K562 (cell line): ENCODE measurements around the gene CDC123. TPM values are rescaled to one million over a fixed set of nuclear protein-coding genes. Genes with fewer than 3 reads are reported as not detected.

Experiments
- ATAC-seq: fragments of 200-7000 bp; cut with Tn5 transposase; 3 replicates; pipeline ENCODE4 v1.9.1; 2020; ENCODE audit warnings: moderate library complexity
- BruUV-seq: library from RNA; stranded (reverse); fragments of 400-500 nt; replicated peaks from 2 replicates; lab custom pipeline; 2021; lab: Mats Ljungman, UMichigan
- CTCF ChIA-PET: fragments of 300-600 bp; formaldehyde crosslinking; extraction: SDS; loops from one replicate; lab custom pipeline; 2021; ENCODE audit warnings: low intra/inter-chr PET ratio; lab: Yijun Ruan, JAX
- POLR2A ChIA-PET: fragments of 300-600, 350-650 bp; sonication (Branson Sonifier 250); formaldehyde crosslinking; extraction: SDS; loops from one replicate; lab custom pipeline; 2021; ENCODE audit warnings: antibody characterized with exemption, inconsistent platforms; lab: Yijun Ruan, JAX
- DNase-seq, 4 experiments: peaks; one replicate each; pipeline versions ENCODE4 v3.0.0 to v3.0.0-alpha.2; 2011 to 2018; ENCODE audit warnings: low spot score in 3 of 4, mixed read lengths in 3 of 4; ENCODE audit errors: extremely low read depth in 1 of 4
- FAIRE-seq: peaks from 2 replicates; lab custom pipeline; 2011; peaks lifted over from hg19 to GRCh38; lab: Jason Lieb, UNC
- H2AFZ ChIP-seq: 2 replicates; pipeline ENCODE4 v1.6.0; 2011; ENCODE audit warnings: low read depth, low read length, control low read depth, inconsistent platforms
- H3K27ac ChIP-seq: fragments of 200-600 bp; 3 replicates; pipeline ENCODE4 v1.8.0; 2011; ENCODE audit warnings: low read depth, mild to moderate bottlenecking, control low read depth, inconsistent platforms, low read length, moderate library complexity, mixed read lengths; ENCODE audit errors: extremely low read depth
- H3K27me3 ChIP-seq, 2 experiments: fragments of 300-600 bp in 1 of 2; 2 replicates in 1 of 2; 3 replicates in 1 of 2; pipeline versions ENCODE4 v1.6.0 to v1.8.0; 2011; ENCODE audit warnings: inconsistent platforms in 2 of 2, low read length in 2 of 2, mild to moderate bottlenecking in 1 of 2, mixed read lengths in 1 of 2, moderate library complexity in 1 of 2; ENCODE audit not compliant: control insufficient read depth in 2 of 2, insufficient read depth in 2 of 2
- H3K36me3 ChIP-seq: fragments of 300-600 bp; 3 replicates; pipeline ENCODE4 v1.8.0; 2011; ENCODE audit warnings: mild to moderate bottlenecking, low read length, inconsistent platforms; ENCODE audit not compliant: control insufficient read depth, insufficient read depth
- H3K4me1 ChIP-seq, 2 experiments: fragments of 200-600 bp in 1 of 2; replicated peaks in 1 of 2; 2 replicates in 1 of 2; 3 replicates in 1 of 2; pipeline versions ENCODE4 v1.5.1 to v1.8.0; 2011; ENCODE audit warnings: inconsistent platforms in 2 of 2, low read length in 2 of 2, mild to moderate bottlenecking in 1 of 2, mixed read lengths in 1 of 2, moderate library complexity in 1 of 2; ENCODE audit not compliant: control insufficient read depth in 2 of 2, insufficient read depth in 2 of 2
- H3K4me2 ChIP-seq: 2 replicates; pipeline ENCODE4 v1.6.1; 2011; ENCODE audit warnings: low read length, control low read depth, inconsistent platforms, mixed read lengths; ENCODE audit not compliant: insufficient read depth
- H3K4me3 ChIP-seq: fragments of 200-600 bp; sonication (generic), shearing (Covaris generic); 2 replicates; pipeline ENCODE4 v1.5.1; 2016; ENCODE audit warnings: control low read depth, inconsistent platforms
- H3K79me2 ChIP-seq: fragments of 200-600 bp; 3 replicates; pipeline ENCODE4 v1.8.0; 2011; ENCODE audit warnings: low read length, inconsistent platforms; ENCODE audit not compliant: control insufficient read depth, insufficient read depth
- H3K9ac ChIP-seq, 2 experiments: 2 replicates each; pipeline versions ENCODE4 v1.6.0 to v1.6.1; 2011; ENCODE audit warnings: low read depth in 2 of 2, low read length in 2 of 2, control low read depth in 1 of 2, inconsistent platforms in 1 of 2, mild to moderate bottlenecking in 1 of 2, mixed read lengths in 1 of 2; ENCODE audit not compliant: insufficient read depth in 1 of 2
- H3K9me1 ChIP-seq: one replicate; pipeline ENCODE4 v1.6.0; 2011; ENCODE audit warnings: inconsistent platforms, mild to moderate bottlenecking, low read length, moderate library complexity; ENCODE audit not compliant: control insufficient read depth, insufficient read depth
- H3K9me3 ChIP-seq: replicated peaks from 2 replicates; pipeline ENCODE4 v1.5.1; 2011; ENCODE audit warnings: low read depth, low read length, inconsistent platforms; ENCODE audit not compliant: control insufficient read depth, insufficient read depth
- H4K20me1 ChIP-seq: replicated peaks from 2 replicates; pipeline ENCODE4 v1.6.1; 2011; ENCODE audit warnings: low read length, inconsistent platforms, mixed read lengths; ENCODE audit not compliant: control insufficient read depth, insufficient read depth
- C11orf30 ChIP-seq: fragments of 450-650 bp; IDR thresholded peaks from 2 replicates; pipeline ENCODE4 v1.6.1; 2016; ENCODE audit warnings: low read depth, mild to moderate bottlenecking
- CAMTA2 ChIP-seq: fragments of 250-450 bp; sonication (Bioruptor Pico); conservative IDR thresholded peaks from 2 replicates; pipeline ENCODE4 v1.5.1; 2022
- MAFF ChIP-seq: IDR thresholded peaks from 2 replicates; pipeline ENCODE4 v1.6.1; 2012; ENCODE audit warnings: low read length, improper control_type of control experiment
- MED1 ChIP-seq: sonication (generic); formaldehyde crosslinking; IDR thresholded peaks from 2 replicates; pipeline ENCODE4 v1.8.1; 2023; ENCODE audit warnings: missing genetic modification reagents, borderline replicate concordance
- MIER1 ChIP-seq: fragments of 450-650 bp; IDR thresholded peaks from 2 replicates; pipeline ENCODE4 v1.6.1; 2016; ENCODE audit warnings: antibody characterized with exemption, mild to moderate bottlenecking, low read depth
- NFE2L1 ChIP-seq: fragments of 450-650 bp; IDR thresholded peaks from 2 replicates; pipeline ENCODE4 v1.6.1; 2016; ENCODE audit warnings: missing genetic modification characterization, low read depth, mild to moderate bottlenecking, missing compliant biosample characterization, moderate library complexity, borderline replicate concordance
- PTTG1 ChIP-seq: fragments of 450-650 bp; IDR thresholded peaks from 2 replicates; pipeline ENCODE4 v1.6.1; 2016; ENCODE audit warnings: low read depth, mild to moderate bottlenecking, missing genetic modification characterization, missing compliant biosample characterization
- RERE ChIP-seq: sonication (generic); formaldehyde crosslinking; IDR thresholded peaks from 2 replicates; pipeline ENCODE4 v1.8.0; 2023; ENCODE audit warnings: missing genetic modification reagents, mild to moderate bottlenecking, borderline replicate concordance
- ZNF12 ChIP-seq: sonication (generic); formaldehyde crosslinking; IDR thresholded peaks from 2 replicates; pipeline ENCODE4 v1.4.0; 2020; ENCODE audit warnings: mild to moderate bottlenecking, missing genetic modification reagents
- ZNF23 ChIP-seq: fragments of 250-450 bp; sonication (Bioruptor Pico); IDR thresholded peaks from 2 replicates; pipeline ENCODE4 v1.4.0; 2020; ENCODE audit warnings: mild to moderate bottlenecking
- ZNF282 ChIP-seq: sonication (generic); formaldehyde crosslinking; IDR thresholded peaks from 2 replicates; pipeline ENCODE4 v1.8.1; 2023; ENCODE audit warnings: missing genetic modification reagents
- ZNF316 ChIP-seq: fragments of 450-650 bp; IDR thresholded peaks from 2 replicates; pipeline ENCODE4 v1.6.1; 2016
- ZNF57 ChIP-seq: fragments of 450-650 bp; formaldehyde crosslinking; IDR thresholded peaks from 2 replicates; pipeline ENCODE4 v1.4.0; 2020; ENCODE audit warnings: mild to moderate bottlenecking, moderate library complexity
- ZNF707 ChIP-seq: fragments of 250-450 bp; sonication (Bioruptor Pico); conservative IDR thresholded peaks from 2 replicates; pipeline ENCODE4 v1.8.0; 2022; ENCODE audit warnings: inconsistent platforms, mild to moderate bottlenecking, moderate library complexity
- WGBS: fragments of 100-300 bp; shearing (Covaris generic); methylation state at CpG from one replicate; pipeline ENCODE4 v1.1.6; 2016; ENCODE audit warnings: low coverage, mixed read lengths; ENCODE audit not compliant: insufficient coverage; ENCODE audit errors: missing lambda C conversion rate; 5-methylcytosine and 5-hydroxymethylcytosine counted together
- in situ Hi-C: fragments of 300-500 bp; cut with MboI; formaldehyde crosslinking; loops from 4 replicates; pipeline ENCODE4 v1.15.0; 2018; ENCODE audit warnings: inconsistent platforms, mixed read lengths
- intact Hi-C: fragments of 100-400 bp; cut with micrococcal nuclease; formaldehyde crosslinking; loops from 2 replicates; pipeline ENCODE4 v1.14.2; 2022
- polyA plus RNA-seq, 8 experiments: library from polyadenylated mRNA; depleted of rRNA in 4 of 8; stranded (reverse) in 5 of 8; unstranded in 3 of 8; fragments of >200 nt; fragmentation: Nextera tagmentation in 2 of 8; fragmentation: Illumina TruSeq in 1 of 8; extraction: Ambion mirVana in 2 of 8; extraction: Trizol in 1 of 8; gene quantifications; 2 replicates each; pipeline versions ENCODE4 v1.2.1 to v1.2.3, GENCODE V29; 2011 to 2014; ENCODE audit warnings: inconsistent platforms in 1 of 8, missing spikeins in 1 of 8
- total RNA-seq, 7 experiments: library from RNA; depleted of rRNA in 6 of 7; stranded (reverse); fragments of >200 nt in 6 of 7; fragmentation: Illumina TruSeq in 2 of 7; extraction: Trizol in 2 of 7; gene quantifications; 2 replicates each; pipeline versions ENCODE4 v1.2.1 to v1.2.3, GENCODE V29; 2011 to 2021; ENCODE audit warnings: low replicate concordance in 1 of 7
- TF ChIP-seq, protein P1 (sequence below): fragments of 250-450 bp; sonication (Bioruptor Pico); IDR thresholded peaks from 2 replicates; pipeline ENCODE4 v1.5.0; 2021; ENCODE audit warnings: mild to moderate bottlenecking, borderline replicate concordance
- TF ChIP-seq, protein P2 (sequence below): fragments of 250-450 bp; sonication (Bioruptor Pico); IDR thresholded peaks from 2 replicates; pipeline ENCODE4 v1.5.0; 2021

Gene CDC123
- total and polyA plus RNA-seq, 9 of the 15 experiments (the other 6 are each of a cell fraction or from before 2014, with no cell fraction given) = 137 to 288 (median 175) TPM

GRCh38 chr10:12188656-12189055 is 7.3 kb upstream of the CDC123 start:
- H3K36me3 ChIP-seq = peaks cover 65% of the 10 kb centered on the region; the same call in 2 of the 3 replicates
- no peak overlapping the region for H3K4me3 ChIP-seq
- H3K9ac ChIP-seq = no peak overlapping the region
- no peak overlapping the region for H3K27ac ChIP-seq
- no peak overlapping the region for H2AFZ ChIP-seq
- POLR2A ChIA-PET = no interaction called here
- no peak for ATAC-seq
- in situ Hi-C loops = no loop called here
- peak; percentile 48 for FAIRE-seq
- H3K9me1 ChIP-seq = no peaks in the 10 kb centered on the region
- CTCF ChIA-PET = no interaction called here
- WGBS = 67% methylated on average over 4 of the region's 6 CpGs
- no peaks in the 10 kb centered on the region for H3K9me3 ChIP-seq
- H3K4me2 ChIP-seq = no peak overlapping the region
- H3K79me2 ChIP-seq = peaks cover 49% of the 10 kb centered on the region
- H3K27me3 ChIP-seq = no peaks in the 10 kb centered on the region
- no peak for DNase-seq
- BruUV-seq = no TSS peak
- peaks cover 0 to under 1% of the 10 kb centered on the region in 2 experiments; a peak in 1 of 5 replicates for H3K4me1 ChIP-seq
- H4K20me1 ChIP-seq = no peaks in the 10 kb centered on the region
- intact Hi-C loops = no loop called here
- TF ChIP-seq, protein P1, sequence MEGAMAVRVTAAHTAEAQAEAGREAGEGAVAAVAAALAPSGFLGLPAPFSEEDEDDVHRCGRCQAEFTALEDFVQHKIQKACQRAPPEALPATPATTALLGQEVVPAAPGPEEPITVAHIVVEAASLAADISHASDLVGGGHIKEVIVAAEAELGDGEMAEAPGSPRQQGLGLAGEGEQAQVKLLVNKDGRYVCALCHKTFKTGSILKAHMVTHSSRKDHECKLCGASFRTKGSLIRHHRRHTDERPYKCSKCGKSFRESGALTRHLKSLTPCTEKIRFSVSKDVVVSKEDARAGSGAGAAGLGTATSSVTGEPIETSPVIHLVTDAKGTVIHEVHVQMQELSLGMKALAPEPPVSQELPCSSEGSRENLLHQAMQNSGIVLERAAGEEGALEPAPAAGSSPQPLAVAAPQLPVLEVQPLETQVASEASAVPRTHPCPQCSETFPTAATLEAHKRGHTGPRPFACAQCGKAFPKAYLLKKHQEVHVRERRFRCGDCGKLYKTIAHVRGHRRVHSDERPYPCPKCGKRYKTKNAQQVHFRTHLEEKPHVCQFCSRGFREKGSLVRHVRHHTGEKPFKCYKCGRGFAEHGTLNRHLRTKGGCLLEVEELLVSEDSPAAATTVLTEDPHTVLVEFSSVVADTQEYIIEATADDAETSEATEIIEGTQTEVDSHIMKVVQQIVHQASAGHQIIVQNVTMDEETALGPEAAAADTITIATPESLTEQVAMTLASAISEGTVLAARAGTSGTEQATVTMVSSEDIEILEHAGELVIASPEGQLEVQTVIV = no peak
- TF ChIP-seq MAFF (no peak), RERE (CRISPR knock-in tag) (no peak), ZNF57 (no peak), ZNF707 (CRISPR knock-in tag) (no peak), PTTG1 (tag) (no peak), MED1 (CRISPR knock-in tag) (no peak), ZNF316 (peak; percentile 24; the same call in 1 of the 2 replicates), MIER1 (no peak), ZNF12 (CRISPR knock-in tag) (no peak), CAMTA2 (CRISPR knock-in tag) (no peak), ZNF23 (CRISPR knock-in tag) (no peak), ZNF282 (no peak), NFE2L1 (tag) (peak; percentile 35; the same call in 1 of the 2 replicates), C11orf30 (0 out of 2 replicates have a peak, but pooled peaks have one; percentile 29)
- TF ChIP-seq, protein P2, sequence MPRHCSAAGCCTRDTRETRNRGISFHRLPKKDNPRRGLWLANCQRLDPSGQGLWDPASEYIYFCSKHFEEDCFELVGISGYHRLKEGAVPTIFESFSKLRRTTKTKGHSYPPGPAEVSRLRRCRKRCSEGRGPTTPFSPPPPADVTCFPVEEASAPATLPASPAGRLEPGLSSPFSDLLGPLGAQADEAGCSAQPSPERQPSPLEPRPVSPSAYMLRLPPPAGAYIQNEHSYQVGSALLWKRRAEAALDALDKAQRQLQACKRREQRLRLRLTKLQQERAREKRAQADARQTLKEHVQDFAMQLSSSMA = no peak
